Chondrocyte (in vitro differentiated cells): ENCODE results near the gene HMGB1. TPM values are rescaled to one million over a fixed set of nuclear protein-coding genes. Genes with fewer than 3 reads are reported as not detected.

Experiments
- DNase-seq: peaks from one replicate; pipeline ENCODE4 v3.0.0; 2021; ENCODE audit warnings: mixed read lengths, low spot score
- H3K27ac Mint-ChIP-seq: one replicate; pipeline ENCODE4 v1.8.0; 2021; ENCODE audit warnings: mild to moderate bottlenecking, moderate library complexity, mixed read lengths; ENCODE audit not compliant: unreplicated experiment
- H3K27me3 Mint-ChIP-seq: 2 replicates; pipeline ENCODE4 v1.8.0; 2021; ENCODE audit warnings: low read depth, mixed read lengths
- H3K36me3 Mint-ChIP-seq: 2 replicates; pipeline ENCODE4 v1.8.0; 2021; ENCODE audit warnings: low read depth, mixed read lengths
- H3K4me1 Mint-ChIP-seq: 2 replicates; pipeline ENCODE4 v1.8.0; 2021; ENCODE audit warnings: low read depth, mild to moderate bottlenecking, mixed read lengths
- H3K4me3 Mint-ChIP-seq: one replicate; pipeline ENCODE4 v1.8.0; 2021; ENCODE audit warnings: mild to moderate bottlenecking, moderate library complexity, mixed read lengths; ENCODE audit not compliant: unreplicated experiment
- H3K9me3 Mint-ChIP-seq: 2 replicates; pipeline ENCODE4 v1.8.0; 2021; ENCODE audit warnings: low read depth, mixed read lengths
- total RNA-seq: library from RNA; stranded (reverse); gene quantifications from 3 replicates; pipeline ENCODE4 v1.2.1, GENCODE V29; 2021
- TF ChIP-seq, protein P1 (sequence below): fragments of 200-600 bp; sonication (generic); IDR thresholded peaks from 2 replicates; pipeline ENCODE4 v1.5.0; 2021; ENCODE audit warnings: antibody characterized with exemption, mild to moderate bottlenecking, moderate library complexity

HMGB1 gene
- total RNA-seq, 1 donor from 2014 or later: 182 TPM

DNA sequence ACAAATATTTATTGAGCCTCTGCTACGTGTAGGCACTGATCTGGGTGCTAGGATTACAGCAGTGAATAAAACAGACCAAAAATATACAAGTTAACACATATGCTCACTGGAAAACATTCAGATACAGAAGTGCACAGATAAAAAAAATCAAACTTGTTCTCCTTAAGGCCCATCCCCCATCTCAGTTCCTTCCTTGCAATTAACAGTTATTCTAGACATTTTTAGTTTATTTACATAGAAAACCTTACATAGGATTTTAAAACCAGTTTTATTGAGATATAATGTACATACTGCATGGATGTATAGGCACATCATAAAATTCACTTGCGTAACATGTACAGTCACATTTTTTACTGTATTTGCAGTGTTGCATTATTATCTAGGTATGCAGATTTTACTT lies 36.5 kb upstream of the HMGB1 start:
- Mint-ChIP-seq H3K4me3 (no peak overlapping the region), H3K4me1 (no peaks in the 10 kb centered on the region), H3K9me3 (no peaks in the 10 kb centered on the region), H3K27ac (no peak overlapping the region), H3K36me3 (no peaks in the 10 kb centered on the region), H3K27me3 (no peaks in the 10 kb centered on the region)
- DNase-seq: no peak
- TF ChIP-seq, protein P1, sequence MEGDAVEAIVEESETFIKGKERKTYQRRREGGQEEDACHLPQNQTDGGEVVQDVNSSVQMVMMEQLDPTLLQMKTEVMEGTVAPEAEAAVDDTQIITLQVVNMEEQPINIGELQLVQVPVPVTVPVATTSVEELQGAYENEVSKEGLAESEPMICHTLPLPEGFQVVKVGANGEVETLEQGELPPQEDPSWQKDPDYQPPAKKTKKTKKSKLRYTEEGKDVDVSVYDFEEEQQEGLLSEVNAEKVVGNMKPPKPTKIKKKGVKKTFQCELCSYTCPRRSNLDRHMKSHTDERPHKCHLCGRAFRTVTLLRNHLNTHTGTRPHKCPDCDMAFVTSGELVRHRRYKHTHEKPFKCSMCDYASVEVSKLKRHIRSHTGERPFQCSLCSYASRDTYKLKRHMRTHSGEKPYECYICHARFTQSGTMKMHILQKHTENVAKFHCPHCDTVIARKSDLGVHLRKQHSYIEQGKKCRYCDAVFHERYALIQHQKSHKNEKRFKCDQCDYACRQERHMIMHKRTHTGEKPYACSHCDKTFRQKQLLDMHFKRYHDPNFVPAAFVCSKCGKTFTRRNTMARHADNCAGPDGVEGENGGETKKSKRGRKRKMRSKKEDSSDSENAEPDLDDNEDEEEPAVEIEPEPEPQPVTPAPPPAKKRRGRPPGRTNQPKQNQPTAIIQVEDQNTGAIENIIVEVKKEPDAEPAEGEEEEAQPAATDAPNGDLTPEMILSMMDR: no peak

DNA sequence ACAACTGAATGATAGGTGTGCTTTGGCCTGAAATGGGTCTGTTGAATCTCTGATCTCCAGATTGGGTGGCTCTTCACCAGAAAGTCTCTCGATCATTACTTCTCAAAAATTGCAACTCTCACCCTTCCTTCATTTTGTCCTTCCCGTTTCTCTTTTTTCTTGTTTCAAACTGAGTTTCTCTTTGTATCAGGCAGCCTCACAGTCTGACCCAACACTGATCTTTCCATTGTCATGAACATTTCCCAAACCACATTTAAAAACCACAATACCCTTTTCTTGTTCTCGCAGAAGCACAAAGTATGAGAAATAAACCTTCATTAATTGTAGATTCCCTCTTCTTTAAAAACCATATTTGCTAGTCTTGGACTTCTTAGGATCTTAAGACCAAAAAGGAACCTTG lies 33.6 kb upstream of the HMGB1 start:
- TF ChIP-seq, protein P1: no peak
- H3K36me3 Mint-ChIP-seq: no peaks in the 10 kb centered on the region
- DNase-seq: no peak
- no peak overlapping the region for H3K4me3 Mint-ChIP-seq
- no peak overlapping the region for H3K27ac Mint-ChIP-seq
- H3K9me3 Mint-ChIP-seq: no peaks in the 10 kb centered on the region
- no peaks in the 10 kb centered on the region for H3K4me1 Mint-ChIP-seq
- H3K27me3 Mint-ChIP-seq: no peaks in the 10 kb centered on the region

DNA sequence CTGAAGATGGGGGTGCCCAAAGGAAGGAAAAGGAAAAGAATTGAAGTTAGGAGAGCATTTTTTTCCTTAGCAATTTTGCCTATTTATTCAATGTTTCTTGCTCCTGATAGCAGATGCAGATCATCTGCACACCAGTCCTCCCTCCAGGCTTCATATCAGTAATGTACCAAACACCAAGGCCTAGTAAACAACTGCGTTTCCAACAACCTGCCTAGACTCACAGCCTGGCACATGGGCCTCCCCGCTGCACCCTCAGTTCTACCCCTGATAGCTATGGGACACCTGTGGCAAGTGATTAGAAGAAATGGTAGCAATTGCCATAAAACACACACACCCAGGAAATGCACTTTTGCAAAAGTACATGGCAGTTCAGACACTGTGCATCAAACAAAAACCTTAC lies 30.4 kb upstream of the HMGB1 start:
- H3K27me3 Mint-ChIP-seq: no peaks in the 10 kb centered on the region
- TF ChIP-seq, protein P1: no peak

DNA sequence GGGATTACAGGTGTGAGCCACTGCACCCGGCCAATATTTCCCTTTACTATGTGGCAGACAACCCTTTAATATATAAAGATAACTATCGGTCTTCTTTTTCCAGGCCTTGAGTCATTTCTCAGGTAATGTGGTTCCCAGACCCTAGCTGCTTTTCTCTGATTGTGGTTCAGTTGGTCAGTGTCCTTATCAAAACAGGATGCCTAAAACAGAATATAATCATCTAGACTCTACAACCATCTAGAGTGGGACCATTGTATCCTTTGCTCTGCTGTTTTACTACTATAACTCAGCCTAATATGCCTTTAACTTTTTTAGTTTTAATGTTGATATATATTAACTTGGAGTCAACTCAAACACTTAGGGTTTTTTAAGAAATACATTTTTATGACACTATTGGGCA lies 30.0 kb upstream of the HMGB1 start:
- no peak for DNase-seq
- no peaks in the 10 kb centered on the region for H3K9me3 Mint-ChIP-seq
- no peak overlapping the region for H3K27ac Mint-ChIP-seq
- no peaks in the 10 kb centered on the region for H3K36me3 Mint-ChIP-seq
- no peak overlapping the region for H3K4me3 Mint-ChIP-seq
- TF ChIP-seq, protein P1: no peak
- H3K27me3 Mint-ChIP-seq: no peaks in the 10 kb centered on the region
- H3K4me1 Mint-ChIP-seq: no peaks in the 10 kb centered on the region

More for the DNA sequence above, 30.4 kb upstream of the HMGB1 start:
- Mint-ChIP-seq H3K36me3 (no peaks in the 10 kb centered on the region), H3K9me3 (no peaks in the 10 kb centered on the region), H3K27ac (no peak overlapping the region), H3K4me1 (no peaks in the 10 kb centered on the region), H3K4me3 (no peak overlapping the region)
- no peak for DNase-seq

DNA sequence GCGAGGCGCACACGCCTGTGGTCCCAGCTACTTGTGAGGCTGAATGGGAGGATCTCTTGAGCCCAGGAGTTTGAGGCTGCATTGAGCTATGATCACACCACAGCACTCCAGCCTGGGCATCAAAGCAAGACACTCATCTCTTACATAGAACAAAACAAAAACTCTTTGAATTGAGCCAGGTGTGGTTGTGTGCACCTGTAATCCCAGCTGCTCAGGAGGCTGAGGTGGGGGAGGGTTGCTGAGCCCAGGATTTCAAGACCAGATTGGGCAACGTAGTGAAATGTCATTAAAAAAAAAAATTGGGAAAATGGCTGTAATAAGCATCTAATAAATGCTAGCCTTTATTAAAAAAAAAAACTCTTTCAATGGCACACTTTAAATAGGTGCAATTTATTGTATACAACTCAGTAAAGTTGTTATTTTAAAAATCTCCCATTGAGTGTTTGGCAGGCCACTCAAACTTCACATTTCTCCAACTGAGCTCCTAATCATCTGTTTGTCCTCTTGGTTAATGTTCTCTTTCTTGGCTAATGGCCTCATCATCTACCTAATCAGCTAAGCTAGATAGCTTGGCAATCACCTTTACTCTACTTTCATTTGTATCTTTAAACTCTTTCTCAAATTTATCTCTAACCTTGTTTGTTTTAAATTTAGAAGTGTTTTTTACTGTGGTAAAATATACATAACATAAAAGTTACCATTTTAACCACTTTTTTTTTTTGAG lies 28.1 kb upstream of the HMGB1 start:
- no peaks in the 10 kb centered on the region for H3K36me3 Mint-ChIP-seq
- TF ChIP-seq, protein P1: no peak
- H3K27me3 Mint-ChIP-seq: no peaks in the 10 kb centered on the region
- H3K9me3 Mint-ChIP-seq: no peaks in the 10 kb centered on the region
- DNase-seq: no peak
- H3K27ac Mint-ChIP-seq: no peak overlapping the region
- H3K4me3 Mint-ChIP-seq: no peak overlapping the region
- H3K4me1 Mint-ChIP-seq: peaks cover 6% of the 10 kb centered on the region
